HG03139 (cell line): ENCODE data around the gene KLF4.
"Not testable (repeated sequence)": the region's sequence is repeated elsewhere in the genome, so short reads cannot be mapped to it uniquely, and the experiment has no call there.

Experiments used
- ATAC-seq: cut with Tn5 transposase; IDR thresholded peaks from one replicate; pipeline ENCODE4 v1.9.1; 2021; ENCODE audit not compliant: unreplicated experiment

Gene KLF4

GRCh38 chr9:107489687-107490605 is at the start of gene KLF4:
Gene KLF4, minus strand, starts transcription at chr9:107489769. Its CDS starts 597 bp downstream, at chr9:107489172.
- ATAC-seq: peak; percentile 68

GRCh38 chr9:107536462-107536861 is 46.9 kb upstream of the KLF4 start:
- no peak for ATAC-seq

DNA sequence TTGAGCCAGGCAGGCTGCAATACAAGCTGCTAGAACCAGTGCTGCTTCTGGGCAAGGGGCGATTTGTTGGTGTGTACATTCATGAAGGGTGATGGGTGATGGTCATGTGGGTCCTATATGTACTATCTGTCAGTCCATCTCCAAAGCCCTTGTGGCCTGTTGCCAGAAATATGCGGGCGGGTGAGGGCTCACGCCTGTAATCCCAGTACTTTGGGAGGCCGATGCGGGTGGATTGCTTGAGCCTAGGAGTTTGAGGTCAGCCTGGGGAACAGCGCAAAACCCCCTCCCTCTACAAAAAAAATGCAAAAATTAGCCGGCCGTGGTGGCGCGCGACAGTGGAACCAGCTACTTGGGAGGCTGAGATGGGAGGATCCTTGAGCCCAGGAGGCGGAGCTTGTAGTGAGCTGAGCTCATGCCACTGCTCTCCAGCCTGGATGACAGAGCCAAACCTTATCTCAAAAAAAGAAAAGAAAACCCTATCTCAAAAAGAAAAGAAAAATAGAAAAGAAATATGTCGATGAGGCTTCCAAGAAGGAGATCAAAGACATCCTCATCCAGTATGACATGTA is 45.0 kb upstream of the KLF4 start:
- ATAC-seq: no peak

DNA sequence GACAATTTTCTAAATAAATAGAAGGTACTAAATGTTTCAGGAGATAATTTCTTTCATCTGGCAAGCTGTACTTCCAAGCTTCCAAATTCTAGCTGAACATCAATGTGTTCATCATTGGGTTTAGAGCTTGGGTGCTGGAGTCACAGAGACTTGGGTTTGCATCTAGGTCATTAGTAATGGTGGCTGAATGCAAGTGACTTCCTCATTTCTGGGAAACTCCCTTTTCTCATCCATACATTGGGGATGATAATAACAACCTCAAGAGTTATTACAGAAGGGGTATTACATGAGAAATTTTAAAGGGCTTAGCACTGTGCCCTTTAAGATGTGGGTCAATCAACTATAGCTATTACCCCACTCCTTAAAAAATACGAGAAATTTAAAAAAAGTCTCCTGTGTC is 41.1 kb upstream of the KLF4 start:
- no peak for ATAC-seq

DNA sequence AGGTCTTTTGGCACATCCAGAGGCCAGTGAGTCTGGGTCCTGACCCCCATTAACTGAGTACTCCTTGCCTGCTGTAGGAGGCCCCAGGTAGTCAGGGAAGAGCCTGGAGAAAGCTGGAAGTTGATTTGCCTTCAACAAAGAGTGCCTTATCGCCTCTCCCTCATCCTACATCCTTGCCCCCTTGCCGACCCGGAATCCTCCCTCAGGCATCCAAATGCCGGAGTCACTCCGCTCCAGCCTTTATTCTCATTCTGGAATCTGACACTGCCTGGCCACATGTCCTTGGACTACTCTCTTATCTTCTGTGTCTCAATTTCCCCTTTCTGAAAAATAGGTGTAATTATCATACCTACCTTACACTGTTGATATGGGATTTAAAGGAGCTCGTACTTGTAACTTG is 39.1 kb upstream of the KLF4 start:
- no peak for ATAC-seq

DNA sequence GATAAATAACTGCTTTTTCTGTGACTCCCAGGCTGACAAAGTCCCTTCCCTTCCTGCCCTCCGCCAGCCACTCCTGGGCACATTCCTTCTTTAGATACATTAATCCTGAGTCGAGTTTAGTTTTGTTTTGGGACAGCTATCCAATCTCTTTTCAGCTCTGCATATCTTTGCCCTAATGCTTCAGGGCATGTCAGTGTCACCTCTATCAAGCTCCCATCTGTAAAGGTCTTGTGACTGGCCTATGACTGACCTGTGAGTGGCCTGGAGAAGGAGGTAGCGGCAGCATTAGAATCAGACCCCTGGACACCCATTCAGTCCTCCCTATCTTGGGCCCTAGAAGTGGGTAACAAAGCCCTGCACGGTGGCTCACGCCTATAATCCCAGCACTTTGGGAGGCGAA is 34.0 kb upstream of the KLF4 start:
- no peak for ATAC-seq

- no peak for ATAC-seq
Observed at GRCh38 chr9:107520186-107520585, 30.6 kb upstream of the KLF4 start.

GRCh38 chr9:107518037-107518807 is 28.7 kb upstream of the KLF4 start:
- no peak for ATAC-seq

- no peak for ATAC-seq
Observed at GRCh38 chr9:107513464-107514100, 24.0 kb upstream of the KLF4 start.

GRCh38 chr9:107504585-107505455 is 15.3 kb upstream of the KLF4 start:
- no peak for ATAC-seq

DNA sequence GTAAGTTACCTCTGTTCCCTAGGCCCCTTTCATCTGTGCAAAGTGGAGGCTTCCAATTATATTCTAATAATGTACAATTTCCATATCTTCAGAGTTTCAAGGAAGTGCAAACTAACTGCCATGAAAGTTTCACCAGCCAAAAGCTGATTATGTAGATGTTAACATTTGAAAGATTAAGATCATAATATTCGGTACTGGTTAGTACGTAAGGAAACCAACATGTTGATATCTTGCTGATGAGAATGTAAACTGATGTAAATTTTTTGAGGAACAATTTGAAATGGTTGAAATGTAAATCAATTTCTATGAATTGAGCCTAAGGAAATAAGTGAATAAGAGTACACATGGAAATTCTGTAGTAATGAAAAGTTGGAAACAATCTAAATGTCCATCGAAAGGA is 12.9 kb upstream of the KLF4 start:
- ATAC-seq: no peak

DNA sequence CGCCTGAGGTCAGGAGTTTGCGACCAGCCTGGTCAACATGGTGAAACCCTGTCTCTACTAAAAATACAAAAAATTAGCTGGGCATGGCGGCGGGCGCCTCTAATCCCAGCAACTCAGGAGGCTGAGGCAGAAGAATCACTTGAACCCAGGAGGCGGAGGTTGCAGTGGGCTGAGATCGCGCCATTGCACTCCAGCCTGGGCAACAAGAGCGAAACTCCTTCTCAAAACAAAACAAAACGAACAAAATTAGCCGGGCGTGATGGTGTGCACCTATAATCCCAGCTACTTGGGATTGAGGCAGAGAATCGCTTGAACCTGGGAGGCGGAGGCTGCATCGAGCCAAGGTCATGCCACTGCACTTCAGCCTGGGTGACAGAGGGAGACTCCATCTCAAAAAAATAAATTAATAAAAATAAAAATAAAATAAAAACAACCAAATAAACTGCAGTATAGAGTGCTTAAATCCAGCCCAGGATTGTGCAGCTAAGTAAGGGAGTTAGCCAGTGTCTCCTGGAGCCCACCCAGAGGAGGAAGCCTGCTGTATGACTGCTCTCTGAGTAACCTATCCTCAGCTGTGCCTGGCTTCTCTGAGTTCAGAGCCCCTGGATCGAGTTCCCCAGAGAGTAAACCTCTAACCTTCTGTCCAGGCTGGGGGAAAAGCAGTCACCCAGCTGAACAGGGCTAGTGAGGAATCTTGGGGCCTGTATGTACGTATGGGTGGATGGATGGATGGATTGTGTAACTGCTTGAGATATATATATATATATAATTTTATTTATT is 11.0 kb upstream of the KLF4 start:
- ATAC-seq: not testable (repeated sequence)

DNA sequence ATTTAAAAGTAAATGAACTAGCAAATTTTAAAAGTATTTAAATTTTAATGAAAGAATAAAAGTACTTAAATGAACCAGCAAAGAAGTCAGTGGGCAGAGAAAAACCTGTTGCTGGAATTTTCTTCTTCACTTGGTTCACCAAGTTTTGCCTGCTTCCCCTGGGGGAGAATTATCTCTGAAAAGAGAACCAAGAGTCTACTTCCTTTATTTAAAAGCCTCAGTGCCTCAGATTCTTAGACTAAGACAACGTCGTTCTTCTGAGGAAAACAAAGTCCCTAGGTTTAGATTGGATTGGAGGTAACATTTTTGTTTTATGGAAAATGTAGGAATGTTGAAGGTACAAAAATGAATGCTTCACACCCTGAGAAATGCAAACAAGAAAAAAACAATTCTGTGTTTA is 7.4 kb upstream of the KLF4 start:
- no peak for ATAC-seq

- no peak for ATAC-seq
Observed at GRCh38 chr9:107492381-107492970, 2.9 kb upstream of the KLF4 start.

- ATAC-seq: no peak
Observed at GRCh38 chr9:107491081-107492053, 1.8 kb upstream of the KLF4 start.

- ATAC-seq: not testable (repeated sequence)
Observed at GRCh38 chr9:107490606-107490970, 1.0 kb upstream of the KLF4 start.

DNA sequence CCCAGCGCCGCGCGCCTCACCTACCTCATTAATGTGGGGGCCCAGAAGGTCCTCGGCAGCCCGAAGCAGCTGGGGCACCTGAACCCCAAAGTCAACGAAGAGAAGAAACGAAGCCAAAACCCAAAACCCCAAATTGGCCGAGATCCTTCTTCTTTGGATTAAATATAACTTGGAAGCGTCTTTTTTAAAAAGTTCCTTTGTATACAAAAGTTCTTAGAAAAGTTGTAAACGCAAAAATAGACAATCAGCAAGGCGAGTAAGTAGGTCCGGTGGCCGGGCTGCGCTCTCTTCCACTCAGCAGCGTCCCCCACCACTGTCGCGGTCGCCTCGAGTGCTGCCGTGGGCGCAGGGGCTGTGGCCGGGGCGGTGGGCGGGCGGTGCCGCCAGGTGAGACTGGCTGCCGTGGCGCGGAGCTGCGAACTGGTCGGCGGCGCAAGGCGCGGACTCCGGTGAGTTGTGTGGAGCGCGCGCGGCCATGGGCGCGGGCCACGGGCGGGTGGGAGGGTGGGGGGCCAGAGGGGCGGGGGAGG is 360 bp downstream of the KLF4 start:
- peak; percentile 32 for ATAC-seq
